Liver (tissue), 9 donors: ENCODE measurements around the gene DPEP3. TPM values are rescaled to one million over a fixed set of nuclear protein-coding genes. Genes with fewer than 3 reads are reported as not detected.
A peak's percentile ranks its signal among the peaks of the same experiment; 100 is the strongest.

ENCODE experiments used
- DNase-seq: peaks from one replicate; pipeline ENCODE4 v3.0.0-alpha.2; 2017; ENCODE audit warnings: low spot score
- H3K27ac ChIP-seq, 2 donors: one replicate each; pipeline ENCODE4 v1.7.0; 2013; ENCODE audit warnings: inconsistent platforms in 2 of 2, low read length in 2 of 2, control low read depth in 1 of 2, low read depth in 1 of 2, mild to moderate bottlenecking in 1 of 2
- H3K27me3 ChIP-seq, 4 donors: one replicate each; pipeline versions ENCODE4 v1.6.1 to v1.7.0; 2013; ENCODE audit warnings: low read length in 3 of 4, inconsistent platforms in 1 of 4, mild to moderate bottlenecking in 1 of 4, moderate library complexity in 1 of 4; ENCODE audit not compliant: control insufficient read depth in 4 of 4, insufficient read depth in 4 of 4
- H3K36me3 ChIP-seq, 4 donors: one replicate each; pipeline versions ENCODE4 v1.6.1 to v1.7.0; 2013; ENCODE audit warnings: low read length in 3 of 4, mild to moderate bottlenecking in 3 of 4, low read depth in 1 of 4, moderate library complexity in 1 of 4; ENCODE audit not compliant: control insufficient read depth in 4 of 4, insufficient read depth in 3 of 4
- H3K4me1 ChIP-seq, 4 donors: one replicate each; pipeline versions ENCODE4 v1.6.1 to v1.7.0; 2013; ENCODE audit warnings: low read length in 3 of 4, mild to moderate bottlenecking in 3 of 4, moderate library complexity in 1 of 4; ENCODE audit not compliant: control insufficient read depth in 4 of 4, insufficient read depth in 4 of 4
- H3K4me3 ChIP-seq, 3 donors: one replicate each; pipeline versions ENCODE4 v1.6.1 to v1.7.0; 2013; ENCODE audit warnings: low read length in 3 of 3, control low read depth in 1 of 3, low read depth in 1 of 3, mild to moderate bottlenecking in 1 of 3
- H3K9ac ChIP-seq, 2 donors: one replicate each; pipeline ENCODE4 v1.7.0; 2013; ENCODE audit warnings: low read length in 2 of 2, mild to moderate bottlenecking in 2 of 2, moderate library complexity in 2 of 2, control low read depth in 1 of 2, low read depth in 1 of 2
- H3K9me3 ChIP-seq, 4 donors: one replicate each; pipeline versions ENCODE4 v1.6.1 to v1.7.0; 2013; ENCODE audit warnings: low read length in 3 of 4; ENCODE audit not compliant: control insufficient read depth in 4 of 4
- EGR1 ChIP-seq, 2 donors: IDR thresholded peaks; 2 replicates each; pipeline ENCODE4 v1.6.1; 2016 to 2018; ENCODE audit warnings: antibody characterized with exemption in 2 of 2, low read depth in 2 of 2
- FOXA1 ChIP-seq: IDR thresholded peaks from 2 replicates; pipeline ENCODE4 v1.6.1; 2016; ENCODE audit warnings: antibody characterized with exemption
- FOXA2 ChIP-seq: IDR thresholded peaks from 2 replicates; pipeline ENCODE4 v1.6.1; 2016; ENCODE audit warnings: antibody characterized with exemption
- GABPA ChIP-seq, 2 donors: IDR thresholded peaks in 1 of 2; conservative IDR thresholded peaks in 1 of 2; 2 replicates each; pipeline ENCODE4 v1.6.1; 2016; ENCODE audit warnings: antibody characterized with exemption in 2 of 2, mild to moderate bottlenecking in 1 of 2, moderate library complexity in 1 of 2
- HNF4A ChIP-seq, 2 donors: conservative IDR thresholded peaks; 2 replicates each; pipeline ENCODE4 v1.6.1; 2016; ENCODE audit warnings: antibody characterized with exemption in 2 of 2, mild to moderate bottlenecking in 2 of 2
- JUND ChIP-seq, 2 donors: IDR thresholded peaks; 2 replicates each; pipeline ENCODE4 v1.6.1; 2016; ENCODE audit warnings: antibody characterized with exemption in 2 of 2
- RAD21 ChIP-seq, 2 donors: IDR thresholded peaks; 2 replicates each; pipeline ENCODE4 v1.6.1; 2016; ENCODE audit warnings: antibody characterized with exemption in 2 of 2, mild to moderate bottlenecking in 2 of 2
- RXRA ChIP-seq, 2 donors: IDR thresholded peaks; 2 replicates each; pipeline ENCODE4 v1.6.1; 2017 to 2018; ENCODE audit warnings: antibody characterized with exemption in 2 of 2, mild to moderate bottlenecking in 1 of 2
- SP1 ChIP-seq: IDR thresholded peaks from 2 replicates; pipeline ENCODE4 v1.6.1; 2018; ENCODE audit warnings: antibody characterized with exemption, mild to moderate bottlenecking
- TAF1 ChIP-seq: conservative IDR thresholded peaks from 2 replicates; pipeline ENCODE4 v1.6.1; 2016; ENCODE audit warnings: antibody characterized with exemption, mild to moderate bottlenecking
- YY1 ChIP-seq: IDR thresholded peaks from 2 replicates; pipeline ENCODE4 v1.6.1; 2016; ENCODE audit warnings: antibody characterized with exemption, mild to moderate bottlenecking
- WGBS: extraction: QIAGEN DNeasy Blood & Tissue Kit; methylation state at CpG from one replicate; pipeline ENCODE4 v1.1.7; 2013; 5-methylcytosine and 5-hydroxymethylcytosine counted together
- polyA plus RNA-seq, 2 donors: library from polyadenylated mRNA; stranded (reverse) in 1 of 2; unstranded in 1 of 2; fragments of 200-250 nt in 1 of 2; fragments of >200 nt in 1 of 2; fragmentation: Nextera tagmentation in 1 of 2; extraction: Ambion mirVana in 1 of 2; gene quantifications; one replicate each; pipeline versions ENCODE4 v1.2.1 to v1.2.3, GENCODE V29; 2013 to 2015
- total RNA-seq, 2 donors: library from RNA; depleted of rRNA; stranded (reverse); fragments of >200 nt; gene quantifications; one replicate each; pipeline ENCODE4 v1.2.3, GENCODE V29; 2014
- TF ChIP-seq, protein P1 (sequence below): IDR thresholded peaks from 2 replicates; pipeline ENCODE4 v1.6.1; 2016; ENCODE audit warnings: antibody characterized with exemption, mild to moderate bottlenecking
- TF ChIP-seq, protein P2 (sequence below): IDR thresholded peaks from 2 replicates; pipeline ENCODE4 v1.6.1; 2016; ENCODE audit warnings: antibody characterized with exemption
- TF ChIP-seq, protein P3 (sequence below): IDR thresholded peaks from 2 replicates; pipeline ENCODE4 v1.6.1; 2016; ENCODE audit warnings: antibody characterized with exemption
- donor health status: healthy.
- donor health status: healthy.
- donor health status: healthy.
- donor health status: healthy.
- donor health status: healthy.

The DPEP3 gene
- total and polyA plus RNA-seq, 4 donors = 0.08 to 0.37 (median 0.22) TPM; not detected in 1

DNA sequence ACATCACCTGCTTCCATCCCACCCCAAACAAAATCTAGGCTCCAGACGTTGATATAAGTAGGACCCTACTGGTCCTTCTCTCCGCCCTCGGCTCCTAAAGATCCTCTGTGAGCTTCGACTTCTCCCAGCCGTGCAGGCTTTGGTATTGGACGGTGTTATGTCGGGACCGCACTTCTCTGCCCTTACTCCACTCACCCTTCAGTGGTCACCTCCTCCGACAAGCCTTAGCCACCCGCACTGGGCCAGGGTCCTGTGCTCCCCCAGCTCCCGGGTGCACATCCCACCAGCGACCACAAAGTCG, 45.2 kb downstream of the DPEP3 start:
- no peak for TF ChIP-seq RXRA (IDR thresholded peaks at IDR 0.05)
- TF ChIP-seq FOXA2 = no peak
- TF ChIP-seq HNF4A (conservative IDR thresholded peaks at IDR 0.05) = no peak
- TF ChIP-seq, protein P1, sequence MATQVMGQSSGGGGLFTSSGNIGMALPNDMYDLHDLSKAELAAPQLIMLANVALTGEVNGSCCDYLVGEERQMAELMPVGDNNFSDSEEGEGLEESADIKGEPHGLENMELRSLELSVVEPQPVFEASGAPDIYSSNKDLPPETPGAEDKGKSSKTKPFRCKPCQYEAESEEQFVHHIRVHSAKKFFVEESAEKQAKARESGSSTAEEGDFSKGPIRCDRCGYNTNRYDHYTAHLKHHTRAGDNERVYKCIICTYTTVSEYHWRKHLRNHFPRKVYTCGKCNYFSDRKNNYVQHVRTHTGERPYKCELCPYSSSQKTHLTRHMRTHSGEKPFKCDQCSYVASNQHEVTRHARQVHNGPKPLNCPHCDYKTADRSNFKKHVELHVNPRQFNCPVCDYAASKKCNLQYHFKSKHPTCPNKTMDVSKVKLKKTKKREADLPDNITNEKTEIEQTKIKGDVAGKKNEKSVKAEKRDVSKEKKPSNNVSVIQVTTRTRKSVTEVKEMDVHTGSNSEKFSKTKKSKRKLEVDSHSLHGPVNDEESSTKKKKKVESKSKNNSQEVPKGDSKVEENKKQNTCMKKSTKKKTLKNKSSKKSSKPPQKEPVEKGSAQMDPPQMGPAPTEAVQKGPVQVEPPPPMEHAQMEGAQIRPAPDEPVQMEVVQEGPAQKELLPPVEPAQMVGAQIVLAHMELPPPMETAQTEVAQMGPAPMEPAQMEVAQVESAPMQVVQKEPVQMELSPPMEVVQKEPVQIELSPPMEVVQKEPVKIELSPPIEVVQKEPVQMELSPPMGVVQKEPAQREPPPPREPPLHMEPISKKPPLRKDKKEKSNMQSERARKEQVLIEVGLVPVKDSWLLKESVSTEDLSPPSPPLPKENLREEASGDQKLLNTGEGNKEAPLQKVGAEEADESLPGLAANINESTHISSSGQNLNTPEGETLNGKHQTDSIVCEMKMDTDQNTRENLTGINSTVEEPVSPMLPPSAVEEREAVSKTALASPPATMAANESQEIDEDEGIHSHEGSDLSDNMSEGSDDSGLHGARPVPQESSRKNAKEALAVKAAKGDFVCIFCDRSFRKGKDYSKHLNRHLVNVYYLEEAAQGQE = no peak
- no peak for TF ChIP-seq SP1
- no peak for TF ChIP-seq JUND (IDR thresholded peaks at IDR 0.05)
- no peaks in the 10 kb centered on the region for H3K27me3 ChIP-seq
- 42% methylated on average over 13 of the region's 13 CpGs for WGBS
- H3K9me3 ChIP-seq = no peaks in the 10 kb centered on the region
- peaks cover 0 to 15% (median 6%) of the 10 kb centered on the region in 4 donors for H3K36me3 ChIP-seq
- H3K9ac ChIP-seq = no peak overlapping the region
- H3K4me1 ChIP-seq = peaks cover 4 to 29% (median 21%) of the 10 kb centered on the region in 4 donors
- no peak for DNase-seq
- H3K4me3 ChIP-seq = peak overlapping the region in 2 of 3 donors; percentile 65 to 93
- H3K27ac ChIP-seq = peak overlapping the region; percentile 39 to 87

DNA sequence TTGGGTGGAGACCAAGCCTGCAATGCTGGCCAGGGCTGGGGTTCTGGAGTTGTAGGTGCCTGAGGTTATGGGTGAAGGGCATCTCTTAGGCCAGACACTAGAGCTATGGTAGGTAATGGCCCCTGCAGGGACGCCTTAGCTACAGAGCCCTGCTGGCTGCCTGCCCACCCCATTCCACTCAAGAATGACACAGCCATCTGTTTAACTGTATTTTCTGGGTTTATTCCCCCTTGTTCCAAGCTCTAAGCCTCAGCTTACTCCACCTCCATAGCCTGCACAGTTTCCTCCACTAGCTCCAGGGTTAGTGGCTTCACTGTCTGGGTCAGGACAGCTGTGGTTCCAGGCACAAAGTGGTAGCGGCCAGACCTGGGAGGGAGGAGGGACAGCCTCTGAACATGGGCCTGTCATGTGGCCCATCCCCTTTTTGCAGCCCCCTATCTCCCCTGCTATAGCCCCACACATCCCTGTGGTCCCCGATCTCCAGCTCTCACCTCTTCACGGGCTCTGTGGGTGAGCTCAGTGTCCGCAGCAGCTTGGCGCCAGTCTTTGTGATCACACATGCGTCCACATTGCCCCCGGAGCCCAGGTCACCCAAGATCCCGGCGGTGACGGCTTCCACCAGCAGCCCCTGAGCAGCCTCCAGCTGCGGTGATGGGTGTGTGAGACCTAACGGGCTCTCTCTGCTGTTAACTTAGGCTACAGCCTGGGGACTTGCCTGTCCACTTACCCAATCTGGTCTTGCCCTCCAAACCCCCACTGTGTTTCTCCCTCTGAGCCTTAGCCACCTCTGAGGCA, 45.8 kb downstream of the DPEP3 start:
- TF ChIP-seq YY1 (no peak), JUND (IDR thresholded peaks at IDR 0.05) (no peak)
- TF ChIP-seq, protein P2, sequence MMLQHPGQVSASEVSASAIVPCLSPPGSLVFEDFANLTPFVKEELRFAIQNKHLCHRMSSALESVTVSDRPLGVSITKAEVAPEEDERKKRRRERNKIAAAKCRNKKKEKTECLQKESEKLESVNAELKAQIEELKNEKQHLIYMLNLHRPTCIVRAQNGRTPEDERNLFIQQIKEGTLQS = no peak
- TF ChIP-seq, protein P1 = no peak
- WGBS = 84% methylated on average over 13 of the region's 13 CpGs
- Histone ChIP-seq H3K27me3 (no peaks in the 10 kb centered on the region), H3K4me3 (no peak overlapping the region), H3K27ac (no peak overlapping the region), H3K9ac (no peak overlapping the region), H3K4me1 (peaks cover 4 to 23% (median 17%) of the 10 kb centered on the region in 4 donors), H3K9me3 (no peaks in the 10 kb centered on the region), H3K36me3 (peaks cover 0 to 20% (median 5%) of the 10 kb centered on the region in 4 donors)
- DNase-seq = no peak

DNA sequence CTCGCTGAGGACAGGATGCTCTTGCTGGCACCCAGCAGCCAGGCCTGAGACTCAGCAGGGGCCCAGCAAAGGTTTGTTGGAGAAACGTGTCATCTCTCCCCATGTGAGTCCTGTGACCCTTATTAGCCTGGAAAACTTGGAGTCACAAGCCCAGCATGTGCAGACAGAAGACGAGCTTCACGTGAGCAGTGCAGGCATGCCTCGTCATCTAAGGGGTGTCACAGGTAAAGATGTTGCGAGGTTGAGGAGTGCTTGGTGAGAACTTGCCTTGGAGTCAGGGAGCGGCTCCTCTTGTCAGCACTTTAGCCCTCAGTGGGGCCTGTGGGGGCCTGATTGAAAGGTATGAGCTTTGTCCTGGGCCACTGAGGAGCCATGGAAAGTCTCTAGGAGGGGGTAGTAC, 46.5 kb downstream of the DPEP3 start:
- H3K27me3 ChIP-seq = no peaks in the 10 kb centered on the region
- no peak overlapping the region for H3K4me3 ChIP-seq
- H3K9me3 ChIP-seq = no peaks in the 10 kb centered on the region
- peaks cover 0 to 25% (median 6%) of the 10 kb centered on the region in 4 donors for H3K36me3 ChIP-seq
- DNase-seq = no peak
- no peak overlapping the region for H3K27ac ChIP-seq
- H3K9ac ChIP-seq = no peak overlapping the region
- peaks cover 4 to 20% (median 16%) of the 10 kb centered on the region in 4 donors for H3K4me1 ChIP-seq
- WGBS = 92% methylated on average over 7 of the region's 7 CpGs
- TF ChIP-seq EGR1 (IDR thresholded peaks at IDR 0.05; ENCODE audit: low read depth in 2 of 2) (no peak), HNF4A (conservative IDR thresholded peaks at IDR 0.05) (no peak), TAF1 (no peak), RAD21 (IDR thresholded peaks at IDR 0.05) (no peak), RXRA (IDR thresholded peaks at IDR 0.05) (no peak), JUND (IDR thresholded peaks at IDR 0.05) (no peak), FOXA1 (no peak), YY1 (no peak), GABPA (IDR thresholded peaks at IDR 0.05 in 1 of 2, conservative IDR thresholded peaks at IDR 0.05 in 1 of 2) (no peak)
- TF ChIP-seq, protein P2 = no peak
- TF ChIP-seq, protein P3, sequence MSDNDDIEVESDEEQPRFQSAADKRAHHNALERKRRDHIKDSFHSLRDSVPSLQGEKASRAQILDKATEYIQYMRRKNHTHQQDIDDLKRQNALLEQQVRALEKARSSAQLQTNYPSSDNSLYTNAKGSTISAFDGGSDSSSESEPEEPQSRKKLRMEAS = no peak
